ENCODE results near the gene SUGT1. TPM values are rescaled to one million over a fixed set of nuclear protein-coding genes. Genes with fewer than 3 reads are reported as not detected.

The SUGT1 gene
- total and polyA plus RNA-seq, 2 of the 13 experiments (the other 11 are each of a cell fraction or from before 2014, with no cell fraction given), result 23.1 to 71.2 TPM

- peak; percentile 67; the same call in 1 of the 2 replicates for TF ChIP-seq KAT7 (CRISPR knock-in tag; IDR thresholded peaks at IDR 0.05; ENCODE audit: borderline replicate concordance)
- peak; percentile 36; the same call in 1 of the 2 replicates for TF ChIP-seq CTCF (CRISPR knock-in tag; IDR thresholded peaks at IDR 0.05)
- peak; percentile 3; the same call in 1 of the 2 replicates for TF ChIP-seq TARDBP (CRISPR knock-in tag; IDR thresholded peaks at IDR 0.05)
- no peak for TF ChIP-seq MEF2D (CRISPR knock-in tag; IDR thresholded peaks at IDR 0.05)
- no peak for TF ChIP-seq NAIF1 (CRISPR knock-in tag; IDR thresholded peaks at IDR 0.05; ENCODE audit: borderline replicate concordance)
- TF ChIP-seq ZNF766 (CRISPR knock-in tag; IDR thresholded peaks at IDR 0.05; ENCODE audit: borderline replicate concordance), result 0 out of 2 replicates have a peak, but pooled peaks have one; percentile 3
- no peak for TF ChIP-seq ZNF205 (CRISPR knock-in tag; IDR thresholded peaks at IDR 0.05)
- no peak for TF ChIP-seq TFE3 (CRISPR knock-in tag; IDR thresholded peaks at IDR 0.05)
- no peak for TF ChIP-seq GATA4 (IDR thresholded peaks at IDR 0.05; ENCODE audit: borderline replicate concordance, low read depth)
- TF ChIP-seq PRDM10 (CRISPR knock-in tag; IDR thresholded peaks at IDR 0.05; ENCODE audit: low read depth), result peak; percentile 85
- no peak for TF ChIP-seq AKNA (CRISPR knock-in tag; IDR thresholded peaks at IDR 0.05; ENCODE audit: borderline replicate concordance)
- TF ChIP-seq HINFP (CRISPR knock-in tag; IDR thresholded peaks at IDR 0.05; ENCODE audit: low read depth), result no peak
- TF ChIP-seq TBX2 (CRISPR knock-in tag; IDR thresholded peaks at IDR 0.05; ENCODE audit: borderline replicate concordance), result no peak
- 0 out of 2 replicates have a peak, but pooled peaks have one; percentile 14 for TF ChIP-seq TP53 (CRISPR knock-in tag; conservative IDR thresholded peaks at IDR 0.05)
- TF ChIP-seq KDM5B (CRISPR knock-in tag; IDR thresholded peaks at IDR 0.05; ENCODE audit: borderline replicate concordance), result no peak; the same call in 1 of the 2 replicates
These were observed 306 bp downstream of the SUGT1 start (continued) for GRCh38 chr13:52652980-52653303.
